H9 (cell line): ENCODE measurements around the gene NACC2. TPM values are rescaled to one million over a fixed set of nuclear protein-coding genes. Genes with fewer than 3 reads are reported as not detected.

Source experiments
- DNase-seq: peaks from one replicate; pipeline ENCODE4 v3.0.0-alpha.2; 2017
- H2AFZ ChIP-seq: one replicate; pipeline ENCODE4 v1.6.1; 2013; ENCODE audit warnings: mild to moderate bottlenecking, low read length, control low read depth, moderate library complexity
- H2AK5ac ChIP-seq: 2 replicates; pipeline ENCODE4 v1.6.1; 2013; ENCODE audit warnings: low read length, control low read depth, mixed read lengths; ENCODE audit not compliant: insufficient read length
- H2BK120ac ChIP-seq: one replicate; pipeline ENCODE4 v1.6.1; 2013; ENCODE audit warnings: low read depth, mild to moderate bottlenecking, low read length, control low read depth, inconsistent platforms; ENCODE audit not compliant: poor library complexity, severe bottlenecking
- H2BK12ac ChIP-seq: 2 replicates; pipeline ENCODE4 v1.6.1; 2013; ENCODE audit warnings: low read length, control low read depth, mixed read lengths, low read depth; ENCODE audit not compliant: insufficient read length
- H2BK15ac ChIP-seq: 2 replicates; pipeline ENCODE4 v1.6.1; 2013; ENCODE audit warnings: low read depth, low read length, control low read depth
- H2BK20ac ChIP-seq: one replicate; pipeline ENCODE4 v1.6.1; 2013; ENCODE audit warnings: low read depth, mild to moderate bottlenecking, low read length, control low read depth, inconsistent platforms; ENCODE audit not compliant: poor library complexity, severe bottlenecking
- H2BK5ac ChIP-seq: 2 replicates; pipeline ENCODE4 v1.6.1; 2013; ENCODE audit warnings: low read length, control low read depth, mixed read lengths; ENCODE audit not compliant: insufficient read length
- H3K14ac ChIP-seq: 2 replicates; pipeline ENCODE4 v1.6.1; 2013; ENCODE audit warnings: low read length, control low read depth; ENCODE audit not compliant: insufficient read depth
- H3K18ac ChIP-seq: 2 replicates; pipeline ENCODE4 v1.6.1; 2013; ENCODE audit warnings: low read depth, mild to moderate bottlenecking, mixed read lengths, low read length, control low read depth; ENCODE audit not compliant: insufficient read length
- H3K23ac ChIP-seq: 2 replicates; pipeline ENCODE4 v1.6.1; 2013; ENCODE audit warnings: low read length, control low read depth, mixed read lengths, low read depth; ENCODE audit not compliant: insufficient read length
- H3K23me2 ChIP-seq: 2 replicates; pipeline ENCODE4 v1.6.1; 2013; ENCODE audit warnings: low read depth, mild to moderate bottlenecking, mixed read lengths, low read length, control low read depth; ENCODE audit not compliant: insufficient read length, poor library complexity, severe bottlenecking
- H3K27ac ChIP-seq: 2 replicates; pipeline ENCODE4 v1.5.1; 2013; ENCODE audit warnings: low read length, control low read depth, mixed read lengths, low read depth; ENCODE audit not compliant: insufficient read length
- H3K27me3 ChIP-seq: 2 replicates; pipeline ENCODE4 v1.6.1; 2013; ENCODE audit warnings: low read length, control low read depth, inconsistent platforms; ENCODE audit not compliant: insufficient read depth
- H3K4ac ChIP-seq: 2 replicates; pipeline ENCODE4 v1.6.1; 2013; ENCODE audit warnings: low read depth, mild to moderate bottlenecking, control low read depth, inconsistent platforms, low read length, moderate library complexity
- H3K4me1 ChIP-seq: 2 replicates; pipeline ENCODE4 v1.6.1; 2013; ENCODE audit warnings: low read length, control low read depth, inconsistent platforms; ENCODE audit not compliant: insufficient read depth
- H3K4me2 ChIP-seq: 2 replicates; pipeline ENCODE4 v1.6.1; 2013; ENCODE audit warnings: low read length, control low read depth, mixed read lengths; ENCODE audit not compliant: insufficient read length, insufficient read depth
- H3K56ac ChIP-seq: 2 replicates; pipeline ENCODE4 v1.6.1; 2013; ENCODE audit warnings: low read depth, mild to moderate bottlenecking, mixed read lengths, low read length, control low read depth; ENCODE audit not compliant: insufficient read length
- H3K79me1 ChIP-seq: 2 replicates; pipeline ENCODE4 v1.6.1; 2013; ENCODE audit warnings: low read depth, mild to moderate bottlenecking, moderate library complexity, low read length, control low read depth, inconsistent platforms; ENCODE audit not compliant: insufficient read depth, poor library complexity, severe bottlenecking
- H3K79me2 ChIP-seq: 2 replicates; pipeline ENCODE4 v1.6.1; 2013; ENCODE audit warnings: low read length, control low read depth, inconsistent platforms; ENCODE audit not compliant: insufficient read depth
- H3K9ac ChIP-seq: 2 replicates; pipeline ENCODE4 v1.6.1; 2013; ENCODE audit warnings: low read length, control low read depth, mixed read lengths; ENCODE audit not compliant: insufficient read length; ENCODE audit errors: extremely low read depth
- H3K9me3 ChIP-seq: one replicate; pipeline ENCODE4 v1.6.1; 2013; ENCODE audit warnings: low read depth, low read length, inconsistent platforms; ENCODE audit not compliant: control insufficient read depth
- H3T11ph ChIP-seq: one replicate; pipeline ENCODE4 v1.6.1; 2013; ENCODE audit warnings: mild to moderate bottlenecking, low read length, control low read depth, inconsistent platforms
- H4K20me1 ChIP-seq: one replicate; pipeline ENCODE4 v1.6.1; 2013; ENCODE audit not compliant: control insufficient read depth, insufficient read length, insufficient read depth
- H4K5ac ChIP-seq: 2 replicates; pipeline ENCODE4 v1.6.1; 2013; ENCODE audit warnings: low read depth, mild to moderate bottlenecking, mixed read lengths, low read length, control low read depth; ENCODE audit not compliant: insufficient read length
- H4K8ac ChIP-seq: replicated peaks from 2 replicates; pipeline ENCODE4 v1.6.1; 2013; ENCODE audit warnings: low read length, control low read depth, mixed read lengths, low read depth; ENCODE audit not compliant: insufficient read length
- H4K91ac ChIP-seq: 2 replicates; pipeline ENCODE4 v1.6.1; 2013; ENCODE audit warnings: low read depth, mild to moderate bottlenecking, moderate library complexity, mixed read lengths, low read length, control low read depth; ENCODE audit not compliant: insufficient read length
- H3K27ac Mint-ChIP-seq, 3 experiments: 2 replicates in 2 of 3; 3 replicates in 1 of 3; pipeline ENCODE4 v1.8.0; 2020 to 2021; ENCODE audit warnings: mixed read lengths in 3 of 3, mild to moderate bottlenecking in 1 of 3, moderate library complexity in 1 of 3
- H3K27me3 Mint-ChIP-seq: 2 replicates; pipeline ENCODE4 v1.8.0; 2021; ENCODE audit warnings: low read depth, mild to moderate bottlenecking, moderate library complexity, mixed read lengths
- H3K36me3 Mint-ChIP-seq, 3 experiments: 2 replicates in 2 of 3; 3 replicates in 1 of 3; pipeline ENCODE4 v1.8.0; 2020 to 2021; ENCODE audit warnings: low read depth in 3 of 3, mixed read lengths in 3 of 3; ENCODE audit not compliant: insufficient read depth in 1 of 3
- H3K4me1 Mint-ChIP-seq, 2 experiments: 2 replicates each; pipeline ENCODE4 v1.8.0; 2020; ENCODE audit warnings: mixed read lengths in 2 of 2
- H3K4me3 Mint-ChIP-seq, 2 experiments: 2 replicates in 1 of 2; 3 replicates in 1 of 2; pipeline ENCODE4 v1.8.0; 2020 to 2021; ENCODE audit warnings: mild to moderate bottlenecking in 2 of 2, mixed read lengths in 2 of 2, moderate library complexity in 1 of 2
- H3K9me3 Mint-ChIP-seq, 2 experiments: 2 replicates in 1 of 2; 3 replicates in 1 of 2; pipeline ENCODE4 v1.8.0; 2020; ENCODE audit warnings: mild to moderate bottlenecking in 2 of 2, mixed read lengths in 2 of 2, moderate library complexity in 1 of 2
- CTCF ChIP-seq: fragments of 200-600 bp; sonication (generic); conservative IDR thresholded peaks from 3 replicates; pipeline ENCODE4 v1.8.0; 2021; ENCODE audit warnings: antibody characterized with exemption, mild to moderate bottlenecking
- WGBS: extraction: QIAGEN DNeasy Blood & Tissue Kit; methylation state at CpG from one replicate; pipeline ENCODE4 v1.1.7; 2013; ENCODE audit warnings: missing lambda C conversion rate, low lambda C conversion rate, mixed read lengths; ENCODE audit not compliant: insufficient read length; ENCODE audit errors: extremely low coverage; 5-methylcytosine and 5-hydroxymethylcytosine counted together
- total RNA-seq: library from RNA; stranded (reverse); gene quantifications from 2 replicates; pipeline ENCODE4 v1.2.1, GENCODE V29; 2021

The NACC2 gene
- total RNA-seq, 1 experiment from 2014 or later = 11.5 TPM

GRCh38 chr9:135988493-135988892, 106.6 kb downstream of the NACC2 start:
- Histone ChIP-seq H3K79me1 (no peaks in the 10 kb centered on the region), H3K4me1 (no peaks in the 10 kb centered on the region), H3K4ac (no peak overlapping the region), H3K79me2 (no peaks in the 10 kb centered on the region), H3K56ac (no peak overlapping the region), H3K18ac (no peak overlapping the region), H3K9ac (no peak overlapping the region), H2BK15ac (no peak overlapping the region), H4K91ac (no peak overlapping the region), H3K23me2 (no peaks in the 10 kb centered on the region), H2BK20ac (no peak overlapping the region), H4K5ac (no peak overlapping the region), H3K14ac (no peak overlapping the region), H3T11ph (no peak overlapping the region), H3K27ac (no peak overlapping the region), H4K8ac (no peak overlapping the region), H2BK5ac (no peak overlapping the region), H2AK5ac (no peak overlapping the region), H2BK120ac (no peak overlapping the region), H2BK12ac (no peak overlapping the region), H3K4me2 (no peak overlapping the region), H3K23ac (no peak overlapping the region), H3K9me3 (no peaks in the 10 kb centered on the region), H3K27me3 (no peaks in the 10 kb centered on the region), H2AFZ (no peak overlapping the region), H4K20me1 (no peaks in the 10 kb centered on the region)
- H3K4me1 Mint-ChIP-seq = peaks cover 12 to 32% of the 10 kb centered on the region in 2 experiments
- H3K4me3 Mint-ChIP-seq = no peak overlapping the region; a peak in 1 of 5 replicates
- H3K9me3 Mint-ChIP-seq = no peaks in the 10 kb centered on the region
- no peaks in the 10 kb centered on the region for H3K36me3 Mint-ChIP-seq
- H3K27me3 Mint-ChIP-seq = no peaks in the 10 kb centered on the region
- TF ChIP-seq CTCF = no peak
- no CpG with 5 or more reads among the region's 17 CpGs for WGBS
- H3K27ac Mint-ChIP-seq = no peak overlapping the region
- no peak for DNase-seq
